ENCODE measurements around the gene MTURN.

The MTURN gene

DNA sequence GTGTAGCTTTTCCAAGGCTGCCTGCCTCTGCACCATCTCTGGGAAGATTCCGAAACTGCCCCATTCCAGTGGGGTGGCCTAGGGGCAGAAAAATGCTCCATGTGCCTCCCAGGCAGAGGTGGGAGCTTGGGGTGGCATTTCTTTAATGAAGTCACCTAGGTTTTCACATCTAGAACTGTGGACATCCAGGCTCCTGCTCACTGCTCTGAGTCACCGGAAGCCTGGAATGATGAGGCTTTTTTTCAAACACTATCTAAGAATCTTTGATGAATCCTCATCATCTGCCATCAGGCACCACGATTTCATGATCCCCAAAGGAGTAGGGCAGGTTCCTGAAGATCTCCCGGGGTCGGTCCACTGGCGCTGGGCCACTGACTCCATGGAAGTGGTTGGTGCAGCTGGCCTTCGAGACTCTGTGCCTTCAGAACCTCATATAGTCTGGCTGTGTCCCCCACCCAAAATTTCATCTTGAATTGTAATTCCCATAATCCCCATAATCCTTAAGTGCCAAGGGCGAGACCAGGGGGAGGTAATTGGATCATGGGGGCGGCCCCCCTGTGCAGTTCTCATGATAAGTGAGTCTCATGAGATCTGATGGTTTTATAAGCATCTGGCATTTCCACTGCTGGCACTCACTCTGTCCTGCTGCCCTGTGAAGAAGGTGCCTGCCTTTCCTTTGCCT is 37.1 kb downstream of the MTURN start:
- Histone ChIP-seq H3K27ac (peak overlapping the region; percentile 72), H3K4me1 (ENCODE audit: control insufficient read depth in 1 of 2, insufficient read depth in 1 of 2, low read depth in 1 of 2, low read length in 1 of 2) (peaks cover 29 to 34% of the 10 kb centered on the region in 2 experiments), H3K36me3 (no peaks in the 10 kb centered on the region), H3K27me3 (no peaks in the 10 kb centered on the region), H3K9me3 (no peaks in the 10 kb centered on the region), H3K4me3 (ENCODE audit: low read depth in 1 of 2, low read length in 1 of 2) (no peak overlapping the region)
- TF ChIP-seq, protein P1, sequence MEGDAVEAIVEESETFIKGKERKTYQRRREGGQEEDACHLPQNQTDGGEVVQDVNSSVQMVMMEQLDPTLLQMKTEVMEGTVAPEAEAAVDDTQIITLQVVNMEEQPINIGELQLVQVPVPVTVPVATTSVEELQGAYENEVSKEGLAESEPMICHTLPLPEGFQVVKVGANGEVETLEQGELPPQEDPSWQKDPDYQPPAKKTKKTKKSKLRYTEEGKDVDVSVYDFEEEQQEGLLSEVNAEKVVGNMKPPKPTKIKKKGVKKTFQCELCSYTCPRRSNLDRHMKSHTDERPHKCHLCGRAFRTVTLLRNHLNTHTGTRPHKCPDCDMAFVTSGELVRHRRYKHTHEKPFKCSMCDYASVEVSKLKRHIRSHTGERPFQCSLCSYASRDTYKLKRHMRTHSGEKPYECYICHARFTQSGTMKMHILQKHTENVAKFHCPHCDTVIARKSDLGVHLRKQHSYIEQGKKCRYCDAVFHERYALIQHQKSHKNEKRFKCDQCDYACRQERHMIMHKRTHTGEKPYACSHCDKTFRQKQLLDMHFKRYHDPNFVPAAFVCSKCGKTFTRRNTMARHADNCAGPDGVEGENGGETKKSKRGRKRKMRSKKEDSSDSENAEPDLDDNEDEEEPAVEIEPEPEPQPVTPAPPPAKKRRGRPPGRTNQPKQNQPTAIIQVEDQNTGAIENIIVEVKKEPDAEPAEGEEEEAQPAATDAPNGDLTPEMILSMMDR (IDR thresholded peaks at IDR 0.05), result no peak

DNA sequence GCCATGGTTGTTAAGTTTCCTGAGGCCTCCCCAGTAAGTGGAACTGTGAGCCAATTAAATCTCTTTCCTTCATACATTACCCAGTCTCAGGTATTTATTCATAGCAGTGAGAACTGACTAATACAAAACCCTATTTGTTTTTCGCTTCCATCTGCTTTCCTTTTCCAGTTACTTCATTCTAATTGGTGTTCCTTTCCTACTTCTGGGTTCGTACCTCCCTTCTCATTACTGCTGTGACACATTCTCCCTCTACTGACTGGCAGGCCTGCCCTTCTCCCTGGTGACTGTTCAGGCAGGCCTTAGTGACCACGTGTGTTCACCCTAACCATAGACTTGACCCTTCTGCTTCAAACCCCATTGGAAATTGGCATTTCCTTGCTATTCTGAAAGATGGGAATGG is 37.7 kb downstream of the MTURN start:
- Histone ChIP-seq H3K4me1 (ENCODE audit: control insufficient read depth in 1 of 2, insufficient read depth in 1 of 2, low read depth in 1 of 2, low read length in 1 of 2) (peaks cover 34 to 40% of the 10 kb centered on the region in 2 experiments), H3K36me3 (no peaks in the 10 kb centered on the region), H3K27ac (no peak overlapping the region), H3K9me3 (no peaks in the 10 kb centered on the region), H3K4me3 (ENCODE audit: low read depth in 1 of 2, low read length in 1 of 2) (no peak overlapping the region), H3K27me3 (no peaks in the 10 kb centered on the region)
- TF ChIP-seq, protein P1 (IDR thresholded peaks at IDR 0.05), result no peak

DNA sequence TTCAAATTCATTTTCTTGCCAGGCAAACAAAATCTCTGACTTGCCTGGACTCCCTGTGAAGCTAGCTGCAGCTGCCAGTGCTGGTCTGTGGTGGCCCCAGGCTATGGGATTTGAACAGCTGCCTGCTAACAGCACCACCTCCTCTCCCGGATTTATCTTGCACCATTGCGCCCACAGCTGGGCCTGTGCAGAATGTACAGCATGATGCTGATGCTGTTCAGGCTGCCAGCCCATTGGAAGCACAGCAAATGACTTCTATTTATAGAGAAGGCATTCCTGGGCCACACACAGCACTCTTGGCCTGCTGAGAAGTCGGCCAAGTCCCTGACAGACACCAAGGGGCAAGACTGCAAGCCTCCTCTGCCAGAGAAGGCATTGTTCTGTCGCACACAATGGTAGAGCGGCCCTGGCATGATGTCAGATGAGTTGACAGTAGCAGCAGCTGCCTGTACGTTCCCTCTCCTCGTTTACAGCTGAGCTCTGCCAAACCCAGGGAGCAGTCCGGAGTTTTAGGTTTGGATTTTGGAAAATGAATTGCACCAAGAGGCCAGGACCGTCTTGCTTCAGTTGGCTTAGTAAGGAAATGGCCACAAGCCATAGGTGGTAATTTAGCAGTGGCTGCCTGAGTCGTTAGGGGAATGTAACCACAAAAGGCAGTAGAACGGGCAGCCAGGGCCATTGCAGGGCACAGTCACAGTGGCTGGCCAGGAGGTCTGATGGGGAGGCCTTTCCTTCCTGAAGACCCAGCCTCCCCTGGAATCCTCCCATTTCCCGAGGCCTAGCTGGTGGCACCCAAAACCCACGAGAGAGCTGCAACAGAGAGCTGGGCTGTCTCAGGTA is 38.5 kb downstream of the MTURN start:
- TF ChIP-seq, protein P1 (IDR thresholded peaks at IDR 0.05), result no peak
- Histone ChIP-seq H3K4me1 (ENCODE audit: control insufficient read depth in 1 of 2, insufficient read depth in 1 of 2, low read depth in 1 of 2, low read length in 1 of 2) (peaks cover 40 to 41% of the 10 kb centered on the region in 2 experiments), H3K9me3 (no peaks in the 10 kb centered on the region), H3K36me3 (no peaks in the 10 kb centered on the region), H3K4me3 (ENCODE audit: low read depth in 1 of 2, low read length in 1 of 2) (no peak overlapping the region), H3K27ac (no peak overlapping the region), H3K27me3 (no peaks in the 10 kb centered on the region)

DNA sequence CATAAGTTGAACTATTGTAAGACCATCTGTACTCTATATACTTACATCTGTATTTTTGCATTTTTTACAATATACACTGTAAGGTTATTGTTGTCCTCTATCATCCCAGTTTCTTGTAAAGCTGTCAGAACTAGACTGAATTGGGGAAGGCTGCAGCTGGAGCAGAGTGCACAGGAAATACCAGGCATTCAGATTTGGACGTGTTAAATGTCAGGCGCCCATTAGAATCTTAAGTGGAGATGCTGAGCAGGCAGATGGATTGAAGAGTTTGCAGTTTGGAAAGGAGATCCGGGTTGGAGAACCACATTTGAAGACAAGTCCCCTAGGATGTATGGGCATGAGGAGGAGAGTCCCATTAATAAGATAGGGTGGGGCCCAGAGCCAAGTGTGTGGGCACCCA is 40.4 kb downstream of the MTURN start:
- Histone ChIP-seq H3K4me3 (ENCODE audit: low read depth in 1 of 2, low read length in 1 of 2) (no peak overlapping the region), H3K27me3 (no peaks in the 10 kb centered on the region), H3K4me1 (ENCODE audit: control insufficient read depth in 1 of 2, insufficient read depth in 1 of 2, low read depth in 1 of 2, low read length in 1 of 2) (peaks cover 44 to 45% of the 10 kb centered on the region in 2 experiments), H3K27ac (no peak overlapping the region), H3K9me3 (no peaks in the 10 kb centered on the region), H3K36me3 (no peaks in the 10 kb centered on the region)
- TF ChIP-seq, protein P1 (IDR thresholded peaks at IDR 0.05), result no peak

DNA sequence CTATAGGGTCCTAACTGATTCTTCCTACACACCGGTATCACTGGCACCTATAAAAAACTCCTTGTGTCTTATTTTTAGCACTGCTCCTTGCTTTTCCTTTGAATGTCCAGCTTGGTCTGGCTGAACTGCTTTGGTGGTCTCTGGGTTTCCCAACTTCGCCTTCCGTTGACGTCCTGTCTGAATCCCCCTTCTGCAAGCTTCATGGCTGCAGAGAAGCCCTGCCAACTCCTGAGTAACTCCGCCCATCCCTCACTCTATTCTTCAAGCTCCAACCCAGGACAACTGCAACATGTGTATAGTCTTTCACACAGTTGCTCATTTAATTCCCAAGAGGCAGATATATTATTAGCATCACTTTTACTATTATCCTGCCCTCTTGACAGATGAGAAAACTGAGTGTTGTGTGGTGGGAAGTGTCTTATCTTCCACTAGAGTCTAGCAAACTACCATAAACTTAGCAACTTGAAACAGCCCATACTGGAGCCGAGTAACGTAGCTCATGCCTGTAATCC is 40.9 kb downstream of the MTURN start:
- H3K36me3 ChIP-seq, result no peaks in the 10 kb centered on the region
- H3K27me3 ChIP-seq, result no peaks in the 10 kb centered on the region
- TF ChIP-seq, protein P1 (IDR thresholded peaks at IDR 0.05), result no peak
- H3K4me1 ChIP-seq (ENCODE audit: control insufficient read depth in 1 of 2, insufficient read depth in 1 of 2, low read depth in 1 of 2, low read length in 1 of 2), result peaks cover 39 to 40% of the 10 kb centered on the region in 2 experiments
- H3K9me3 ChIP-seq, result no peaks in the 10 kb centered on the region
- H3K4me3 ChIP-seq (ENCODE audit: low read depth in 1 of 2, low read length in 1 of 2), result no peak overlapping the region
- H3K27ac ChIP-seq, result no peak overlapping the region

Data from neutrophil (primary cell).